ENCODE data around the gene MACROD2. TPM values are rescaled to one million over a fixed set of nuclear protein-coding genes. Genes with fewer than 3 reads are reported as not detected.

The MACROD2 gene
- polyA plus RNA-seq, 1 donor, result 5.4 TPM

GRCh38 chr20:15336536-15336935, 1341.2 kb downstream of the MACROD2 start:
- Histone ChIP-seq H3K4me1 (ENCODE audit: control insufficient read depth, insufficient read depth, low read length) (no peaks in the 10 kb centered on the region), H3K27ac (ENCODE audit: low read length) (no peak overlapping the region), H3K27me3 (ENCODE audit: control insufficient read depth, insufficient read depth, low read length) (no peaks in the 10 kb centered on the region), H3K9me3 (ENCODE audit: control insufficient read depth, low read depth, low read length) (no peaks in the 10 kb centered on the region), H3K36me3 (ENCODE audit: control insufficient read depth, insufficient read depth, low read length) (no peaks in the 10 kb centered on the region), H3K4me3 (ENCODE audit: low read length) (no peak overlapping the region)
- whole genome bisulfite sequencing (ENCODE audit: insufficient coverage, low lambda C conversion rate), result no CpG with 5 or more reads among the region's 5 CpGs
- DNase-seq, result no peak

GRCh38 chr20:15339264-15339663, 1343.9 kb downstream of the MACROD2 start:
- DNase-seq, result no peak
- H3K9me3 ChIP-seq (ENCODE audit: control insufficient read depth, low read depth, low read length), result no peaks in the 10 kb centered on the region
- H3K27me3 ChIP-seq (ENCODE audit: control insufficient read depth, insufficient read depth, low read length), result no peaks in the 10 kb centered on the region
- WGBS (ENCODE audit: insufficient coverage, low lambda C conversion rate), result no CpG with 5 or more reads among the region's 3 CpGs
- no peaks in the 10 kb centered on the region for H3K4me1 ChIP-seq (ENCODE audit: control insufficient read depth, insufficient read depth, low read length)
- no peaks in the 10 kb centered on the region for H3K36me3 ChIP-seq (ENCODE audit: control insufficient read depth, insufficient read depth, low read length)
- H3K27ac ChIP-seq (ENCODE audit: low read length), result no peak overlapping the region
- H3K4me3 ChIP-seq (ENCODE audit: low read length), result no peak overlapping the region

DNA sequence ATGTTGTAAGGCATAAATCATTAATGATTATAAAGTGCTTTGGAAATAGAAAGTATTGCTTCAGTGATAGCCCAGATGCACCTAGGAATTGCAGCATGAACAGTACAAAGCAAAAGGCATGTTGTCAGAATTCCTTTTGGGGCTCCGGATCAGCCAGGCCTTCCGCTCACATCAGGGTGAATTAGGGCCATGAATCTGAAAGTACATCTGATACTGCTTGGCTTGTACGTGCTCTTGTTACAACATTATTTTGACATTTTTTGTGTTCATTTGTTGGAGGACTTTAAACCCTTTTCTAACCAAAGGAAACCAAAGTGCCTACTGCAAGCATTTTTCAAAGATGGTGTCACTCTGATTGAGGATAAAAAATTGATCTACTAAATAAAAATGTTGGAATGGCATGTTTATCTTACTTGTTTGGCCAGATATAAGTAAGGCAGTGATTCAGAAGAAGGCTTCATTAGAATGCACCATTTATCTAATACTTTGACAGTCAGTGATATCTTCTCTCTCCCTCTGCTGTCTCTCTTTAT, 1347.7 kb downstream of the MACROD2 start:
- no peak overlapping the region for H3K4me3 ChIP-seq (ENCODE audit: low read length)
- 67% methylated on average over 1 of the region's 3 CpGs for WGBS (ENCODE audit: insufficient coverage, low lambda C conversion rate)

GRCh38 chr20:15345287-15345686, 1350.0 kb downstream of the MACROD2 start:
- Histone ChIP-seq H3K36me3 (ENCODE audit: control insufficient read depth, insufficient read depth, low read length) (no peaks in the 10 kb centered on the region), H3K9me3 (ENCODE audit: control insufficient read depth, low read depth, low read length) (no peaks in the 10 kb centered on the region), H3K27ac (ENCODE audit: low read length) (no peak overlapping the region), H3K4me1 (ENCODE audit: control insufficient read depth, insufficient read depth, low read length) (no peaks in the 10 kb centered on the region), H3K27me3 (ENCODE audit: control insufficient read depth, insufficient read depth, low read length) (no peaks in the 10 kb centered on the region), H3K4me3 (ENCODE audit: low read length) (no peak overlapping the region)
- WGBS (ENCODE audit: insufficient coverage, low lambda C conversion rate), result no CpG with 5 or more reads among the region's 2 CpGs
- no peak for DNase-seq

More for the DNA sequence above, 1347.7 kb downstream of the MACROD2 start:
- H3K27ac ChIP-seq (ENCODE audit: low read length), result no peak overlapping the region
- H3K36me3 ChIP-seq (ENCODE audit: control insufficient read depth, insufficient read depth, low read length), result no peaks in the 10 kb centered on the region
- no peaks in the 10 kb centered on the region for H3K27me3 ChIP-seq (ENCODE audit: control insufficient read depth, insufficient read depth, low read length)
- no peaks in the 10 kb centered on the region for H3K9me3 ChIP-seq (ENCODE audit: control insufficient read depth, low read depth, low read length)
- H3K4me1 ChIP-seq (ENCODE audit: control insufficient read depth, insufficient read depth, low read length), result no peaks in the 10 kb centered on the region
- DNase-seq, result no peak

DNA sequence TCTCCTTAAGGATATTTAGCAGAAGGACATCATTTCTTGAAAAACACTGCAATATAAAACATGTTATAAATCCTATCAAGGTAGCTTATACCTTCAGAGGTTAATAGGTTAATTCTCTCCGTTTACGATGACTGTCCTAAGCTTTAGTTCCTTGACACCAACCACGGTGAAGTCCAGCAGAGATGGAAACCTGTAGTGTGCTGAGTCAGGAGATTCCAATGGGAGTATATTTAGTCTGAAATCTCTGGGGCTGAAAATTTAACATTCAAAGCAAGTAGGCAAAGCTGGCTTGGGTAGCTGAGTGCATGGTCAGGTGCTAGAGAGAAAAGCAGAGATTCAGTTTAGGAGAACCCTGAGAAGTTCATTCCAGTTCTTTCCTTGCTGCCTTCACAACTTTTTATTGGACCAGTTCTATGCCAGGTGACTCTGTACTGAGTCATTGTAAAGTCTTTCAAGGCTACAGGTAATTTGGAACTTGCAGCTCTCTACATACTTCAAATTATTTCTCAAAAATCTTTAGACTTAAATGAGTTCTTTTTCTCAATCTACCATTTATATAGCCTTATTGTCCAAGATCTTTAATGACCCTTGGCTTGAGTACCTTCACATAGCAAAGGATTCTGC, 1351.5 kb downstream of the MACROD2 start:
- Histone ChIP-seq H3K9me3 (ENCODE audit: control insufficient read depth, low read depth, low read length) (no peaks in the 10 kb centered on the region), H3K4me3 (ENCODE audit: low read length) (no peak overlapping the region), H3K36me3 (ENCODE audit: control insufficient read depth, insufficient read depth, low read length) (no peaks in the 10 kb centered on the region), H3K27ac (ENCODE audit: low read length) (no peak overlapping the region), H3K27me3 (ENCODE audit: control insufficient read depth, insufficient read depth, low read length) (no peaks in the 10 kb centered on the region), H3K4me1 (ENCODE audit: control insufficient read depth, insufficient read depth, low read length) (no peaks in the 10 kb centered on the region)
- WGBS (ENCODE audit: insufficient coverage, low lambda C conversion rate), result no CpG with 5 or more reads among the region's 3 CpGs
- no peak for DNase-seq

DNA sequence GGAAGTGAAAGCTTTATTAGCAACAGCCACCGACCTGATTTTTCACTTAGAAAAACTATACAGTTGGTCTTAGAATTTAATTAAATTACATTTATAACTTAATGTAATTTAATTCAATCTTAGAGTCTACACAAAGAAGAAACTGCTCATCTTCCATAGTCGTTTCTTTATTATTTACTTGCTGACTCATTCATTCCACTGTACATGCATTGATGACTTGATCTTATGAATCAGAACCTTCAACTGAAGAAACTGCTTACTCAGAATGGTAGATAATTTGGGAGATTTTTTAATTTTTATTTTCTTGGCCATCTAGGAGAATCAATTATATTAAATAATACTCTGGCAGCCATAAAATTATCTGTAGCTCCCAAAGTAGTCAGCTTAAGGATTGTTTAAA, 1363.7 kb downstream of the MACROD2 start:
- H3K27me3 ChIP-seq (ENCODE audit: control insufficient read depth, insufficient read depth, low read length), result no peaks in the 10 kb centered on the region
- no peaks in the 10 kb centered on the region for H3K9me3 ChIP-seq (ENCODE audit: control insufficient read depth, low read depth, low read length)
- no peaks in the 10 kb centered on the region for H3K4me1 ChIP-seq (ENCODE audit: control insufficient read depth, insufficient read depth, low read length)
- H3K27ac ChIP-seq (ENCODE audit: low read length), result no peak overlapping the region
- DNase-seq, result no peak
- no peak overlapping the region for H3K4me3 ChIP-seq (ENCODE audit: low read length)
- WGBS (ENCODE audit: insufficient coverage, low lambda C conversion rate), result no CpG with 5 or more reads among the region's 2 CpGs
- H3K36me3 ChIP-seq (ENCODE audit: control insufficient read depth, insufficient read depth, low read length), result no peaks in the 10 kb centered on the region

- Histone ChIP-seq H3K27ac (ENCODE audit: low read length) (no peak overlapping the region), H3K27me3 (ENCODE audit: control insufficient read depth, insufficient read depth, low read length) (no peaks in the 10 kb centered on the region), H3K4me3 (ENCODE audit: low read length) (no peak overlapping the region), H3K4me1 (ENCODE audit: control insufficient read depth, insufficient read depth, low read length) (no peaks in the 10 kb centered on the region), H3K9me3 (ENCODE audit: control insufficient read depth, low read depth, low read length) (no peaks in the 10 kb centered on the region), H3K36me3 (ENCODE audit: control insufficient read depth, insufficient read depth, low read length) (no peaks in the 10 kb centered on the region)
- no CpG with 5 or more reads among the region's 1 CpG for WGBS (ENCODE audit: insufficient coverage, low lambda C conversion rate)
- no peak for DNase-seq
These were observed 1367.5 kb downstream of the MACROD2 start for GRCh38 chr20:15362849-15363248.

DNA sequence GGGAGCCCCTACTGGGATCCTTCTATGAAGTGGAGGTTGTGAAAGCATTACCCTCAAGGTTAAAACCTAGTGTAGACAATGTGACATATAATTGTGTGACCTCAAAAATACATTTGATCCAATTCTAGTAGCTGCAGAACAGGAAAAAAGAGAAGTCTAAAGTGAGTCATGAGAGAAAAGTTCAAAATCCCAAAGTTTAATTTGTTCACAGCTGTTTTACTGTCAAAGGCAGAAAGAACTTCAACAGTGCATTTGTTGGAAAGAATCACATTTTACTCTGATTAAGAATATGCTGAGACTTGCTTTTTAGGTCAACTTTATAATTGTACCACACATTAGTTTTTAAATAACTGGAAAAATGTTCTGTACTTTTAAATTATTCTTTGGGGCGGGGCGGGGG, 1369.5 kb downstream of the MACROD2 start:
- DNase-seq, result no peak
- H3K36me3 ChIP-seq (ENCODE audit: control insufficient read depth, insufficient read depth, low read length), result no peaks in the 10 kb centered on the region
- no peak overlapping the region for H3K27ac ChIP-seq (ENCODE audit: low read length)
- no peaks in the 10 kb centered on the region for H3K9me3 ChIP-seq (ENCODE audit: control insufficient read depth, low read depth, low read length)
- no peak overlapping the region for H3K4me3 ChIP-seq (ENCODE audit: low read length)
- WGBS (ENCODE audit: insufficient coverage, low lambda C conversion rate), result 100% methylated on average over 2 of the region's 2 CpGs
- no peaks in the 10 kb centered on the region for H3K27me3 ChIP-seq (ENCODE audit: control insufficient read depth, insufficient read depth, low read length)
- H3K4me1 ChIP-seq (ENCODE audit: control insufficient read depth, insufficient read depth, low read length), result no peaks in the 10 kb centered on the region

GRCh38 chr20:15370370-15370769, 1375.1 kb downstream of the MACROD2 start:
- no peak overlapping the region for H3K27ac ChIP-seq (ENCODE audit: low read length)
- no peaks in the 10 kb centered on the region for H3K4me1 ChIP-seq (ENCODE audit: control insufficient read depth, insufficient read depth, low read length)
- no peaks in the 10 kb centered on the region for H3K36me3 ChIP-seq (ENCODE audit: control insufficient read depth, insufficient read depth, low read length)
- no peaks in the 10 kb centered on the region for H3K27me3 ChIP-seq (ENCODE audit: control insufficient read depth, insufficient read depth, low read length)
- no peak overlapping the region for H3K4me3 ChIP-seq (ENCODE audit: low read length)
- DNase-seq, result no peak
- H3K9me3 ChIP-seq (ENCODE audit: control insufficient read depth, low read depth, low read length), result no peaks in the 10 kb centered on the region
- no CpG with 5 or more reads among the region's 1 CpG for WGBS (ENCODE audit: insufficient coverage, low lambda C conversion rate)

- no peaks in the 10 kb centered on the region for H3K36me3 ChIP-seq (ENCODE audit: control insufficient read depth, insufficient read depth, low read length)
- WGBS (ENCODE audit: insufficient coverage, low lambda C conversion rate), result no CpG with 5 or more reads among the region's 4 CpGs
- H3K9me3 ChIP-seq (ENCODE audit: control insufficient read depth, low read depth, low read length), result no peaks in the 10 kb centered on the region
- no peak overlapping the region for H3K4me3 ChIP-seq (ENCODE audit: low read length)
- H3K4me1 ChIP-seq (ENCODE audit: control insufficient read depth, insufficient read depth, low read length), result no peaks in the 10 kb centered on the region
- no peaks in the 10 kb centered on the region for H3K27me3 ChIP-seq (ENCODE audit: control insufficient read depth, insufficient read depth, low read length)
- no peak overlapping the region for H3K27ac ChIP-seq (ENCODE audit: low read length)
- no peak for DNase-seq
These were observed 1379.4 kb downstream of the MACROD2 start for GRCh38 chr20:15374682-15375081.

DNA sequence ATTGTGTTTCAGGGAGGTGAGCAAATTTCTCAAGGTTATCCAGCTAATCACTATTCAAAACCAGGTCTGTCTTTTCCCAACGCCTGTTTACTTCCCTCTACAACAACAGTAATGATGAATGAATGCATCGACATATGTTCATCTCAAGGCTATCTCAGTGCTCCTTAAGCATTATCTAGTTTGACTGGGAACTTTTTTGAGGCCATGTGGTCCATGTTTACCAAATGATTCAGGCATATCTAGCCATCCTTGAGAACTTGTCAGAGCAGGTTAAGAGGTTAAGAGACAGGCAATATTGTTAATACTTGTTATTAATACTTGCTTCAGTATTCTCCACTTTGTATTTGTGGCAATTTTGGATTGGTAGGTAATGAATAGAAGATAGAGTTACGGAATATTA, 1380.5 kb downstream of the MACROD2 start:
- no CpG with 5 or more reads among the region's 3 CpGs for WGBS (ENCODE audit: insufficient coverage, low lambda C conversion rate)
- H3K4me1 ChIP-seq (ENCODE audit: control insufficient read depth, insufficient read depth, low read length), result no peaks in the 10 kb centered on the region
- DNase-seq, result no peak
- H3K27ac ChIP-seq (ENCODE audit: low read length), result no peak overlapping the region
- no peaks in the 10 kb centered on the region for H3K27me3 ChIP-seq (ENCODE audit: control insufficient read depth, insufficient read depth, low read length)
- H3K4me3 ChIP-seq (ENCODE audit: low read length), result no peak overlapping the region
- H3K36me3 ChIP-seq (ENCODE audit: control insufficient read depth, insufficient read depth, low read length), result no peaks in the 10 kb centered on the region
- no peaks in the 10 kb centered on the region for H3K9me3 ChIP-seq (ENCODE audit: control insufficient read depth, low read depth, low read length)
